ENCODE data around the gene TUBB4B. TPM values are rescaled to one million over a fixed set of nuclear protein-coding genes. Genes with fewer than 3 reads are reported as not detected.

Gene TUBB4B
- total RNA-seq (2022), result 171 and 180 TPM in 2 replicates
- Bru-seq, nascent RNA, result percentile 97 among the genes with signal in this experiment
- percentile 97 among the genes with signal in this experiment for BruChase-seq, experiment 1, labeled RNA remaining after a 6-hour chase
- BruChase-seq, experiment 2, labeled RNA remaining after a 2-hour chase, result percentile 99 among the genes with signal in this experiment
- long read RNA-seq, transcript TUBB4B-201 (4 exons, 1,637 nt), result major isoform, 199 of 471 reads
- long read RNA-seq, partial matches to known transcripts, result 15 of 471 reads
- long read RNA-seq, other reads (novel, unspliced or antisense), result 257 of 471 reads

DNA sequence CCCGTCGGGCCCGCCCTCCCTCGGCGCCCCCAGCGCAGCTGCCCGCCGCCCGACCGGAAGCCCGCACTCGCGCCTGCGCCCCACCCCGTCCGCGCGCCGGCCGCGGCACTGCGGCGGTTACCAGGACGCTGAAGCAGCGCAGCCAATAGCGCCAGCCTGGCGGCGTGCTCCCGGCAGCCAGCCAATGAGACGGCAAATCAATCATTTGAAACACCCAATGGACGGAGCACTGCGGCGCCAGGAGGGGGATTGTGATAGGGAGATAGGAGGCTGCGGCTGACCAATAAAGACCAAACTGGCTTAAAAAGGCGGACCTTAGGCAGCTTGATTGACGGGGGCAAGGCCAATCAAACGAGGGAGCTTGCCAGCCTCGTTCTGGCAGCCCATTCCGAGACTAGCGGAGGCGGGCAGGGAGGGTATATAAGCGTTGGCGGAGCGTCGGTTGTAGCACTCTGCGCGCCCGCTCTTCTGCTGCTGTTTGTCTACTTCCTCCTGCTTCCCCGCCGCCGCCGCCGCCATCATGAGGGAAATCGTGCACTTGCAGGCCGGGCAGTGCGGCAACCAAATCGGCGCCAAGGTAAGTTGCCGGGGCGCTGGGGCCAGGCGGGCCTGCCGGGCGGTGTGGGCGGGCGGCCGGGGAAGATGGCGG, at the start of gene TUBB4B:
Gene TUBB4B, plus strand, starts transcription at position 447 of the 649 bp plus-strand sequence. Its CDS starts 74 bp downstream, at position 521.
- peak within 1 kb of the TSS; percentile 94 for H3K27ac Mint-ChIP-seq (ENCODE audit: low read depth, unreplicated experiment)
- CTCF ChIA-PET, result interaction anchor here (0.6 to 1.3 kb wide), 2 partner anchors 14 to 23 kb away, joined by 3 read pairs; no protein-coding TSS in a partner anchor

DNA sequence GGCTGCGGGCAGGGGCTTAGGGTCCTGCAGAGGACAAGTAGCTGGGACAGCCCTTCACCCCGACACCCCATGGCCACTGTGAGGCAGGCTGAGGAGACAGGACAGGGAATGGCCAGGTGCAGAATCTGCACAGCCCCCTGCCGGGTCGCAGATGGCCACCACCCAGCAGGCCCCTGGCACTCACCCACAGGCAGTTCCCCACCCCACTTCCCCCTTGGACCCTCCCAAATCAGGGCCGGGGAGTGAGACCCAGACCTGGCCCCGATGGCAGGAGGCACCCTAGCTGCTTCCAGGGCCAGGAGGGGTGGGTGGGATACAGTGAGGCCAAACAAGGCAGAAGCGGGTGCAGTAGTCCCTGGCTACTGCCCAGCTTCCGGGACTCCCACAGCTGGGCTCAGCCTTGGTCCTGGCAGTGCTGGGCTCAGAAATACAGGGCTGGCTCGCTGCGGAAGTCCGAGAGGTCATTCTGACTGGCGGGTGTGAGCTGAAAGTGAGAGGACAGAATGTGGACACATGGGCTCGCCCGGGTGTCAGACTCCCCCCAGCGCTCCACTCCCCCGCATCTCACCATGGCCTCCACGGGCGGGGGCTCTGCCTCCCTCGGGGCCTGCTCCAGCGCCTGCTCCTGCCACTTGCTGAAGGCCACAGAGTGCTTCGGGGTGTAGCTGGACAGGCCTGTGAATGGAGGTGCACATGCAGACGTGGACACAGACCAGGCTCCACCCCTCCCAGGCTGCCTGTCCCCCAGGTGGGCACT, 49.2 kb upstream of the TUBB4B start:
- Mint-ChIP-seq H3K36me3 (ENCODE audit: insufficient read depth, unreplicated experiment) (peaks cover 20% of the 10 kb centered on the region), H3K4me1 (ENCODE audit: insufficient read depth, unreplicated experiment) (peaks cover 16% of the 10 kb centered on the region), H3K4me3 (ENCODE audit: unreplicated experiment) (no peak overlapping the region), H3K9me3 (ENCODE audit: unreplicated experiment) (no peaks in the 10 kb centered on the region), H3K27me3 (ENCODE audit: insufficient read depth, unreplicated experiment) (no peaks in the 10 kb centered on the region), H3K27ac (ENCODE audit: low read depth, unreplicated experiment) (no peak overlapping the region)
- DNase-seq (ENCODE audit: unreplicated experiment), result no peak
- ChIA-PET CTCF (interaction anchor here (0.8 to 1.5 kb wide), 3 partner anchors 45 to 399 kb away, joined by 3 to 5 read pairs (median 3); no protein-coding TSS in a partner anchor), POLR2A (interaction anchor here (1.0 kb wide), 1 partner anchor 9 kb away, joined by 4 read pairs; the partner anchor contains the start of gene TPRN)
- intact Hi-C loops (cut with micrococcal nuclease), result no loop called here
- no TSS peak for BruUV-seq (replicated peaks)
- TF ChIP-seq, protein P1, sequence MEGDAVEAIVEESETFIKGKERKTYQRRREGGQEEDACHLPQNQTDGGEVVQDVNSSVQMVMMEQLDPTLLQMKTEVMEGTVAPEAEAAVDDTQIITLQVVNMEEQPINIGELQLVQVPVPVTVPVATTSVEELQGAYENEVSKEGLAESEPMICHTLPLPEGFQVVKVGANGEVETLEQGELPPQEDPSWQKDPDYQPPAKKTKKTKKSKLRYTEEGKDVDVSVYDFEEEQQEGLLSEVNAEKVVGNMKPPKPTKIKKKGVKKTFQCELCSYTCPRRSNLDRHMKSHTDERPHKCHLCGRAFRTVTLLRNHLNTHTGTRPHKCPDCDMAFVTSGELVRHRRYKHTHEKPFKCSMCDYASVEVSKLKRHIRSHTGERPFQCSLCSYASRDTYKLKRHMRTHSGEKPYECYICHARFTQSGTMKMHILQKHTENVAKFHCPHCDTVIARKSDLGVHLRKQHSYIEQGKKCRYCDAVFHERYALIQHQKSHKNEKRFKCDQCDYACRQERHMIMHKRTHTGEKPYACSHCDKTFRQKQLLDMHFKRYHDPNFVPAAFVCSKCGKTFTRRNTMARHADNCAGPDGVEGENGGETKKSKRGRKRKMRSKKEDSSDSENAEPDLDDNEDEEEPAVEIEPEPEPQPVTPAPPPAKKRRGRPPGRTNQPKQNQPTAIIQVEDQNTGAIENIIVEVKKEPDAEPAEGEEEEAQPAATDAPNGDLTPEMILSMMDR (IDR thresholded peaks at IDR 0.05; ENCODE audit: unreplicated experiment), result no peak

More for the DNA sequence above, at the start of gene TUBB4B:
- H3K36me3 Mint-ChIP-seq (ENCODE audit: insufficient read depth, unreplicated experiment), result peaks cover 45% of the 10 kb centered on the region
- DNase-seq (ENCODE audit: unreplicated experiment), result peak; percentile 100
- peak within 1 kb of the TSS; percentile 80 for H3K4me3 Mint-ChIP-seq (ENCODE audit: unreplicated experiment)
- intact Hi-C loops (cut with micrococcal nuclease), result loop anchor here (2.0 kb wide), 1 partner anchor 52 kb away; the partner anchor contains the start of genes ANAPC2 and SSNA1
- no peaks in the 10 kb centered on the region for H3K9me3 Mint-ChIP-seq (ENCODE audit: unreplicated experiment)
- POLR2A ChIA-PET, result interaction anchor here (0.6 to 8.6 kb wide), 38 partner anchors 9 to 1147 kb away, joined by 3 to 118 read pairs (median 4); partner anchors contain the start of genes ANAPC2, CYSRT1, MAN1B1 and MRPL41
- BruUV-seq (replicated peaks), result no TSS peak
- no peaks in the 10 kb centered on the region for H3K27me3 Mint-ChIP-seq (ENCODE audit: insufficient read depth, unreplicated experiment)
- H3K4me1 Mint-ChIP-seq (ENCODE audit: insufficient read depth, unreplicated experiment), result peaks cover 15% of the 10 kb centered on the region
- TF ChIP-seq, protein P1 (IDR thresholded peaks at IDR 0.05; ENCODE audit: unreplicated experiment), result no peak

DNA sequence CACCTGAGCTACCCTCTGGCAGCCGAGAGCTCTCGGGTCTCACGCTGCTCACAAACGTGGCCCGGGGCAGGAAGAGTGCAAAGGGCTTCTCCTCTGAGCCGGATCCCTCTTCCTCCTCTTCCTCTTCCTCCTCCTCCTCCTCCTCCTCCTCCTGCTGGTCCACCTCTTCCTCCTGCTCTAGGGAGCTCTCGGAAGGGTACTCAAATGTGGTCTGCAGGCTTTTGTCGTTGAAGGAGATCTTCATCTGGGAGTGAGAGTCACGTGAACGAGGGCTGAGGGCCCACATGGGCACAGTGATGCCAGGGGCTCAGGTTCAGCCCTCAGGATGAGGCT, 48.7 kb upstream of the TUBB4B start:
- CTCF ChIA-PET, result interaction anchor here (0.9 to 1.5 kb wide), 2 partner anchors 44 to 399 kb away, joined by 3 to 5 read pairs; no protein-coding TSS in a partner anchor
- POLR2A ChIA-PET, result interaction anchor here (1.0 kb wide), 1 partner anchor 9 kb away, joined by 4 read pairs; the partner anchor contains the start of gene TPRN
- no TSS peak for BruUV-seq (replicated peaks)

More for the DNA sequence above, 48.7 kb upstream of the TUBB4B start:
- Mint-ChIP-seq H3K4me3 (ENCODE audit: unreplicated experiment) (no peak overlapping the region), H3K27ac (ENCODE audit: low read depth, unreplicated experiment) (no peak overlapping the region), H3K27me3 (ENCODE audit: insufficient read depth, unreplicated experiment) (no peaks in the 10 kb centered on the region), H3K36me3 (ENCODE audit: insufficient read depth, unreplicated experiment) (peaks cover 20% of the 10 kb centered on the region), H3K9me3 (ENCODE audit: unreplicated experiment) (no peaks in the 10 kb centered on the region), H3K4me1 (ENCODE audit: insufficient read depth, unreplicated experiment) (peaks cover 14% of the 10 kb centered on the region)
- DNase-seq (ENCODE audit: unreplicated experiment), result no peak
- TF ChIP-seq, protein P1 (IDR thresholded peaks at IDR 0.05; ENCODE audit: unreplicated experiment), result no peak
- intact Hi-C loops (cut with micrococcal nuclease), result no loop called here

Data from MCF 10A (cell line).